ENCODE measurements around the gene CD59.

Gene CD59

GRCh38 chr11:33713151-33713855, 22.9 kb downstream of the CD59 start:
- DNase-seq: no peak

GRCh38 chr11:33712436-33712835, 23.8 kb downstream of the CD59 start:
- DNase-seq: no peak

- DNase-seq: no peak
Measured at GRCh38 chr11:33709466-33709865, 26.8 kb downstream of the CD59 start.

- DNase-seq: no peak
Measured at GRCh38 chr11:33708985-33709384, 27.2 kb downstream of the CD59 start.

GRCh38 chr11:33707831-33708230, 28.4 kb downstream of the CD59 start:
- DNase-seq: peak; percentile 5

- no peak for DNase-seq
Measured at GRCh38 chr11:33706966-33707365, 29.3 kb downstream of the CD59 start.

- DNase-seq: no peak
Measured at GRCh38 chr11:33706546-33706945, 29.7 kb downstream of the CD59 start.

GRCh38 chr11:33704240-33705002, 31.8 kb downstream of the CD59 start:
- DNase-seq: no peak

GRCh38 chr11:33703788-33704187, 32.4 kb downstream of the CD59 start:
- DNase-seq: no peak

GRCh38 chr11:33703234-33703633, 33.0 kb downstream of the CD59 start:
- no peak for DNase-seq

GRCh38 chr11:33701302-33702230, 34.7 kb downstream of the CD59 start:
- peak; percentile 60 for DNase-seq

- DNase-seq: peak; percentile 91
Measured at GRCh38 chr11:33700502-33701271, 35.5 kb downstream of the CD59 start, which contains the start of gene C11orf91. Gene C11orf91, minus strand, starts transcription at chr11:33700826. Its CDS starts 86 bp downstream, at chr11:33700740.

- DNase-seq: no peak
Measured at GRCh38 chr11:33700063-33700501, 36.1 kb downstream of the CD59 start.

- no peak for DNase-seq
Measured at GRCh38 chr11:33699515-33700062, 36.6 kb downstream of the CD59 start.

- DNase-seq: no peak
Measured at GRCh38 chr11:33698921-33699320, 37.3 kb downstream of the CD59 start.

GRCh38 chr11:33697997-33698396, 38.2 kb downstream of the CD59 start:
- DNase-seq: no peak

- no peak for DNase-seq
Measured at GRCh38 chr11:33696931-33697638, 39.1 kb downstream of the CD59 start.

GRCh38 chr11:33696411-33696810, 39.8 kb downstream of the CD59 start:
- DNase-seq: no peak

- DNase-seq: no peak
Measured at GRCh38 chr11:33695051-33695566, 41.1 kb downstream of the CD59 start.

- DNase-seq: no peak
Measured at GRCh38 chr11:33694346-33695050, 41.7 kb downstream of the CD59 start.
